Measurements from ENCODE around the gene LDLR.

DNA sequence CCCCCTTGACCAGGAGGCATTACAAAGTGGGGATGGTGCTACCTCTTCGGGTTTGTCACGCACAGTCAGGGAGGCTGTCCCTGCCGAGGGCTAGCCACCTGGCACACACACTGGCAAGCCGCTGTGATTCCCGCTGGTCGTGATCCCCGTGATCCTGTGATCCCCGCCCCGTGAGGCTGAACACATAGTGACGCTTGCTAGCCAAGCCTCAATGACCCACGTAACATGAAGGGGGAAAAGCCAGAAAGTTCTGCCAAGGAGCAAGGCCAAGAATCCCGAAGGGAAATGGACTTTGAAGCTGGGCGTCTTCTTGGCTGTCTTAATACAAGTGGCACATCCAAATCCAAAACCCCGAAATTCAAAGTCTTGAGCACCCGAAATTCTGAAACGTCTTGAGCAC is 13.7 kb downstream of the LDLR start:
- TF ChIP-seq CTCF (IDR thresholded peaks at IDR 0.05; ENCODE audit: extremely low read depth in 1 of 2, insufficient read depth in 1 of 2, low read depth in 1 of 2, low read length in 2 of 2), result no peak
- TF ChIP-seq, protein P1, sequence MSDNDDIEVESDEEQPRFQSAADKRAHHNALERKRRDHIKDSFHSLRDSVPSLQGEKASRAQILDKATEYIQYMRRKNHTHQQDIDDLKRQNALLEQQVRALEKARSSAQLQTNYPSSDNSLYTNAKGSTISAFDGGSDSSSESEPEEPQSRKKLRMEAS (IDR thresholded peaks at IDR 0.05; ENCODE audit: insufficient read depth, insufficient read length), result no peak
- TF ChIP-seq POLR2A (IDR thresholded peaks at IDR 0.05; ENCODE audit: low read depth, low read length), result no peak
- TF ChIP-seq FOS (IDR thresholded peaks at IDR 0.05; ENCODE audit: borderline replicate concordance, insufficient read depth, low read length), result no peak
- no peak for TF ChIP-seq JUN (IDR thresholded peaks at IDR 0.05; ENCODE audit: borderline replicate concordance, insufficient read depth, insufficient read length, low read depth)

Data from endothelial cell of umbilical vein (primary cell).